ENCODE measurements around the gene PAGR1.
"Not testable (repeated sequence)": the region's sequence is repeated elsewhere in the genome, so short reads cannot be mapped to it uniquely, and the experiment has no call there.

PAGR1 gene

GRCh38 chr16:29825145-29826044 is 9.4 kb downstream of the PAGR1 start:
- Mint-ChIP-seq H3K36me3 (peaks cover 2% of the 10 kb centered on the region), H3K27me3 (no peaks in the 10 kb centered on the region), H3K4me3 (no peak overlapping the region), H3K9me3 (no peaks in the 10 kb centered on the region), H3K4me1 (peaks cover 27% of the 10 kb centered on the region), H3K27ac (peak overlapping the region; percentile 41)
- DNase-seq (ENCODE audit: low spot score in 2 of 2) (no peak), ATAC-seq (ENCODE audit: low read depth) (no peak)

DNA sequence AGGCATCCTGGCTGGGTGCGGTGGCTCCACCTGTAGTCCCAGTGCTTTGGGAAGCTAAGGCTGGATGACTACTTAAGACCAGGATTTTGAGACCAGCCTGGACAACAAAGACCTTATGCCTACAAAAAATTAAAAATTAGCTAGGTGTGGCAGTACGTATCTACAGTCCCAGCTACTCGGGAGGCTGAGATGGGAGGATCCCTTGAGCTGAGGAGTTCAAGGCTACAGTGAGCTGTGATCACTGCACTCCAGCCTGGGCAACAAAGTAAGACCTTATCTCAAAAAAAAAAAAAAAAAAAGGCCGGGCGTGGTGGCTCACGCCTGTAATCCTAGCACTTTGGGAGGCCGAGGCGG is 10.4 kb downstream of the PAGR1 start:
- Mint-ChIP-seq H3K27ac (no peak overlapping the region), H3K4me3 (no peak overlapping the region), H3K36me3 (peaks cover 6% of the 10 kb centered on the region), H3K27me3 (no peaks in the 10 kb centered on the region), H3K4me1 (peaks cover 20% of the 10 kb centered on the region), H3K9me3 (no peaks in the 10 kb centered on the region)
- DNase-seq (ENCODE audit: low spot score in 2 of 2) (no peak), ATAC-seq (ENCODE audit: low read depth) (no peak)

GRCh38 chr16:29830774-29831173 is 14.8 kb downstream of the PAGR1 start:
- Mint-ChIP-seq H3K27ac (no peak overlapping the region), H3K9me3 (no peaks in the 10 kb centered on the region), H3K27me3 (no peaks in the 10 kb centered on the region), H3K4me3 (no peak overlapping the region), H3K36me3 (peaks cover 16% of the 10 kb centered on the region), H3K4me1 (peaks cover 8% of the 10 kb centered on the region)
- DNase-seq (ENCODE audit: low spot score in 2 of 2) (no peak), ATAC-seq (ENCODE audit: low read depth) (no peak)

DNA sequence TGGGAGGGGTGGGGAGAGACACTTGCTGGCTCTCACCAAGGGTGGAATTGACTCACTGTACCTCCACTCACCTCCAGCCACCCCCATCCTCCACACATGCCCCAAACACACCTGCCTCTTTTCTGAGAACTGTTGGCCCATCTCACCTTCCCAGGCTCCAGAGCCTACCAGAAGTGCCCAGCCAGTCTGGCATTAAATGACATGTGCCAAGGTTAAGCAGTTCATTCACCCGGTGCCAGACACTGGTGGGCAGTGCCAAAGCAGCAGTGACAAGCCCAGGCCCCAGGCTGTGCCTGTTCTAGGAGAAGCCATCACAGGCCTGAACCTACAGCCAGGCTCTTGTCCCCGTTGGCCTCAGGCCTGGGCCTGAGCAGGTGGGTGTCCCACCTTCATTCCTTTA is 15.5 kb downstream of the PAGR1 start:
- no peaks in the 10 kb centered on the region for H3K9me3 Mint-ChIP-seq
- H3K36me3 Mint-ChIP-seq: peaks cover 16% of the 10 kb centered on the region
- no peak overlapping the region for H3K27ac Mint-ChIP-seq
- H3K4me3 Mint-ChIP-seq: no peak overlapping the region
- no peak for ATAC-seq (ENCODE audit: low read depth)
- H3K4me1 Mint-ChIP-seq: peaks cover 8% of the 10 kb centered on the region
- DNase-seq (ENCODE audit: low spot score in 2 of 2): no peak
- H3K27me3 Mint-ChIP-seq: no peaks in the 10 kb centered on the region

DNA sequence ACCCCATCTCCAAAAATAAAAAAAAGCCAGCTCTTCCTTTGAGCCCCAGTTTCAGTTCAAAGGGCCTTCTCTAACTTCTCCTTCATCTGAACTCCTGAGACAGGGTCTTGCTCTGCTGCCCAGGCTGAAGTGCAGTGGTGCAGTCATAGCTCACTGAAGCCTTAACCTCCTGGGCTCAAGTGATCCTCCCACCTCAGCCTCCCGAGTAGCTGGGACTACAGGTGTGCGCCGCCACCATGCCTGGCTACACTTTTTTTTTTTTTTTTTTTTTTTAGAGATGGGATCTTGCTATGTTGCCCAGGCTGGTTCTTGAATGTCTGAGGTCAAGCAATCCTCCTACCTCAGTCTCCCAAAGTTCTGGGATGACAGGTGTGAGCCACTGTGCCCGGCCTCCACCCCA is 17.3 kb downstream of the PAGR1 start:
- peaks cover 22% of the 10 kb centered on the region for H3K36me3 Mint-ChIP-seq
- not testable (repeated sequence) for ATAC-seq (ENCODE audit: low read depth); H3K4me1 Mint-ChIP-seq; H3K27me3 Mint-ChIP-seq; DNase-seq (ENCODE audit: low spot score in 2 of 2); H3K4me3 Mint-ChIP-seq; H3K27ac Mint-ChIP-seq; H3K9me3 Mint-ChIP-seq

- Mint-ChIP-seq H3K27me3 (no peaks in the 10 kb centered on the region), H3K27ac (no peak overlapping the region), H3K4me3 (no peak overlapping the region), H3K36me3 (peaks cover 22% of the 10 kb centered on the region), H3K9me3 (no peaks in the 10 kb centered on the region), H3K4me1 (peaks cover 4% of the 10 kb centered on the region)
- ATAC-seq (ENCODE audit: low read depth): no peak
- DNase-seq (ENCODE audit: low spot score in 2 of 2): no peak
Measured at GRCh38 chr16:29834079-29834478, 18.1 kb downstream of the PAGR1 start.

GRCh38 chr16:29835926-29836325 is 20.0 kb downstream of the PAGR1 start:
- Mint-ChIP-seq H3K27ac (no peak overlapping the region), H3K36me3 (peaks cover 26% of the 10 kb centered on the region)

DNA sequence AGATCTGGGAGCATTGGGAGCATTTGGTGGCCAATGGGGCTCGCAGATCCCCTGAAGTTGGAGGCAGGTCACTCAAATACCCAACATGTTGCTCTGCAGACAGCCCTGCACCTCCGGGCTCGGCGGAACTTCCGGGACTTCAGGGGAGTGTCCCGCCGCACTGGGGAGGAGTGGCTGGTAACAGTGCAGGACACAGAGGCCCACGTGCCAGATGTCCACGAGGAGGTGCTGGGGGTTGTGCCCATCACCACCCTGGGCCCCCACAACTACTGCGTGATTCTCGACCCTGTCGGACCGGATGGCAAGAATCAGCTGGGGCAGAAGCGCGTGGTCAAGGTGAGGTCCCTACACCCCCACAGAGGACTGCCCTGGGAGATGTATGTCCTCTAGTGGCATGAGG is 20.7 kb downstream of the PAGR1 start:
- peaks cover 27% of the 10 kb centered on the region for H3K36me3 Mint-ChIP-seq
- no peak overlapping the region for H3K27ac Mint-ChIP-seq
- DNase-seq (ENCODE audit: low spot score in 2 of 2) (no peak), ATAC-seq (ENCODE audit: low read depth) (no peak)
- H3K27me3 Mint-ChIP-seq: no peaks in the 10 kb centered on the region
- H3K4me1 Mint-ChIP-seq: no peaks in the 10 kb centered on the region
- H3K9me3 Mint-ChIP-seq: no peaks in the 10 kb centered on the region
- H3K4me3 Mint-ChIP-seq: no peak overlapping the region

More at GRCh38 chr16:29835926-29836325, 20.0 kb downstream of the PAGR1 start:
- Mint-ChIP-seq H3K9me3 (no peaks in the 10 kb centered on the region), H3K27me3 (no peaks in the 10 kb centered on the region), H3K4me3 (no peak overlapping the region), H3K4me1 (no peaks in the 10 kb centered on the region)
- ATAC-seq (ENCODE audit: low read depth) (no peak), DNase-seq (ENCODE audit: low spot score in 2 of 2) (no peak)

GRCh38 chr16:29837841-29838240 is 21.9 kb downstream of the PAGR1 start:
- Mint-ChIP-seq H3K4me3 (no peak overlapping the region), H3K27me3 (no peaks in the 10 kb centered on the region), H3K9me3 (no peaks in the 10 kb centered on the region), H3K4me1 (no peaks in the 10 kb centered on the region), H3K36me3 (peaks cover 23% of the 10 kb centered on the region), H3K27ac (no peak overlapping the region)
- DNase-seq (ENCODE audit: low spot score in 2 of 2) (no peak), ATAC-seq (ENCODE audit: low read depth) (no peak)

- H3K4me1 Mint-ChIP-seq: no peaks in the 10 kb centered on the region
- ATAC-seq (ENCODE audit: low read depth): no peak
- DNase-seq (ENCODE audit: low spot score in 2 of 2): no peak
- no peaks in the 10 kb centered on the region for H3K27me3 Mint-ChIP-seq
- H3K27ac Mint-ChIP-seq: no peak overlapping the region
- no peaks in the 10 kb centered on the region for H3K9me3 Mint-ChIP-seq
- peaks cover 23% of the 10 kb centered on the region for H3K36me3 Mint-ChIP-seq
- no peak overlapping the region for H3K4me3 Mint-ChIP-seq
Measured at GRCh38 chr16:29839822-29840221, 23.9 kb downstream of the PAGR1 start.

DNA sequence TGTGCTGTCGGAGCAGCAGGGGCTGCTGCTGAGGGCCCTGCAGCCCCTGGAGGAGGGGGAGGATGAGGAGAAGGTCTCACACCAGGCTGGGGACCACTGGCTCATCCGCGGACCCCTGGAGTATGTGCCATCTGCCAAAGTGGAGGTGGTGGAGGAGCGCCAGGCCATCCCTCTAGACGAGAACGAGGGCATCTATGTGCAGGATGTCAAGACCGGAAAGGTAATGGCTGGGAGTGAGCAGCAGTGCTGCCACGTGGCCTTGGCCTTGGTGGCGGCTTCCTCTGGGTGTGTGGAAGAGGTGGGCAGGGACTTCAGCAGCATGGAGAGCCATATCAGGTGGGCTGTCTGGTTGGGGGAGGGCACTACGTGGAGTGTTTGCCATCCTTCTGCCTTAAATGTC is 24.3 kb downstream of the PAGR1 start:
- Mint-ChIP-seq H3K36me3 (peaks cover 24% of the 10 kb centered on the region), H3K4me1 (no peaks in the 10 kb centered on the region), H3K27ac (no peak overlapping the region), H3K4me3 (no peak overlapping the region), H3K27me3 (no peaks in the 10 kb centered on the region), H3K9me3 (no peaks in the 10 kb centered on the region)
- no peak for DNase-seq (ENCODE audit: low spot score in 2 of 2)
- no peak for ATAC-seq (ENCODE audit: low read depth)

DNA sequence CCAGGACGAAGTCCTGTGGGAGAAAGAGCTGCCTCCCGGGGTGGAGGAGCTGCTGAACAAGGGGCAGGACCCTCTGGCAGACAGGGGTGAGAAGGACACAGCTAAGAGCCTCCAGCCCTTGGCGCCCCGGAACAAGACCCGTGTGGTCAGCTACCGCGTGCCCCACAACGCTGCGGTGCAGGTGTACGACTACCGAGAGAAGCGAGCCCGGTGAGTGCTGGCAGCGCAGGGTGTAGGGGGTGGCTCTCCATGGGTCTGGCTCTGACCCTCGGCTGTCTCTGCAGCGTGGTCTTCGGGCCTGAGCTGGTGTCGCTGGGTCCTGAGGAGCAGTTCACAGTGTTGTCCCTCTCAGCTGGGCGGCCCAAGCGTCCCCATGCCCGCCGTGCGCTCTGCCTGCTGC is 25.7 kb downstream of the PAGR1 start:
- Mint-ChIP-seq H3K27ac (no peak overlapping the region), H3K27me3 (no peaks in the 10 kb centered on the region), H3K4me1 (no peaks in the 10 kb centered on the region), H3K9me3 (no peaks in the 10 kb centered on the region), H3K36me3 (peaks cover 30% of the 10 kb centered on the region), H3K4me3 (no peak overlapping the region)
- DNase-seq (ENCODE audit: low spot score in 2 of 2) (no peak), ATAC-seq (ENCODE audit: low read depth) (no peak)

GRCh38 chr16:29842732-29843346 is 26.9 kb downstream of the PAGR1 start:
- peaks cover 29% of the 10 kb centered on the region for H3K36me3 Mint-ChIP-seq
- H3K4me3 Mint-ChIP-seq: no peak overlapping the region
- no peak for DNase-seq (ENCODE audit: low spot score in 2 of 2)
- no peaks in the 10 kb centered on the region for H3K4me1 Mint-ChIP-seq
- H3K27me3 Mint-ChIP-seq: no peaks in the 10 kb centered on the region
- ATAC-seq (ENCODE audit: low read depth): no peak
- H3K27ac Mint-ChIP-seq: no peak overlapping the region
- H3K9me3 Mint-ChIP-seq: no peaks in the 10 kb centered on the region

DNA sequence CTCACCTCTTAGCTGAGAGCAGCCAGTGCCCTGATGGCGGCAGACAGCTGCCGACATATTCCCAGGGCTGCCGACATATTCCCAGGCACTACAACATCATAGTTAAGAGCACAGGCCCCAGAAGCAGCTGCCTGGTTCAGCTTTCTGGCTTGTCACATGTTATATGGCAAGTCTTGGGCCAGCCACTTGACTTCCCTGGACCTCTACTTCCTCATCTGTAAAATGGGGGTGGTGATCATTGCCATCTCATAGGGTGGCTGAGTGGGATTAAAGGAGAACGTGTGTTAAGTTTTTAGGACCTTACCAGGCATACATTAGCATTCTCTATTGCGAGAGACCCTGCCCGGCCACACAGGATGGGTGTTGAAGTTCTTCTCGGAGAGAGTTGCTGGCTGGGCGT is 28.0 kb downstream of the PAGR1 start:
- Mint-ChIP-seq H3K27me3 (no peaks in the 10 kb centered on the region), H3K27ac (no peak overlapping the region), H3K4me3 (no peak overlapping the region), H3K4me1 (peaks cover 2% of the 10 kb centered on the region), H3K9me3 (no peaks in the 10 kb centered on the region), H3K36me3 (peaks cover 29% of the 10 kb centered on the region)
- DNase-seq (ENCODE audit: low spot score in 2 of 2): no peak
- ATAC-seq (ENCODE audit: low read depth): no peak
